ENCODE measurements around the gene SPACA6. TPM values are rescaled to one million over a fixed set of nuclear protein-coding genes. Genes with fewer than 3 reads are reported as not detected.
A peak's percentile ranks its signal among the peaks of the same experiment; 100 is the strongest.

SPACA6 gene
- total RNA-seq, 1 experiment from 2014 or later: 10.7 TPM

DNA sequence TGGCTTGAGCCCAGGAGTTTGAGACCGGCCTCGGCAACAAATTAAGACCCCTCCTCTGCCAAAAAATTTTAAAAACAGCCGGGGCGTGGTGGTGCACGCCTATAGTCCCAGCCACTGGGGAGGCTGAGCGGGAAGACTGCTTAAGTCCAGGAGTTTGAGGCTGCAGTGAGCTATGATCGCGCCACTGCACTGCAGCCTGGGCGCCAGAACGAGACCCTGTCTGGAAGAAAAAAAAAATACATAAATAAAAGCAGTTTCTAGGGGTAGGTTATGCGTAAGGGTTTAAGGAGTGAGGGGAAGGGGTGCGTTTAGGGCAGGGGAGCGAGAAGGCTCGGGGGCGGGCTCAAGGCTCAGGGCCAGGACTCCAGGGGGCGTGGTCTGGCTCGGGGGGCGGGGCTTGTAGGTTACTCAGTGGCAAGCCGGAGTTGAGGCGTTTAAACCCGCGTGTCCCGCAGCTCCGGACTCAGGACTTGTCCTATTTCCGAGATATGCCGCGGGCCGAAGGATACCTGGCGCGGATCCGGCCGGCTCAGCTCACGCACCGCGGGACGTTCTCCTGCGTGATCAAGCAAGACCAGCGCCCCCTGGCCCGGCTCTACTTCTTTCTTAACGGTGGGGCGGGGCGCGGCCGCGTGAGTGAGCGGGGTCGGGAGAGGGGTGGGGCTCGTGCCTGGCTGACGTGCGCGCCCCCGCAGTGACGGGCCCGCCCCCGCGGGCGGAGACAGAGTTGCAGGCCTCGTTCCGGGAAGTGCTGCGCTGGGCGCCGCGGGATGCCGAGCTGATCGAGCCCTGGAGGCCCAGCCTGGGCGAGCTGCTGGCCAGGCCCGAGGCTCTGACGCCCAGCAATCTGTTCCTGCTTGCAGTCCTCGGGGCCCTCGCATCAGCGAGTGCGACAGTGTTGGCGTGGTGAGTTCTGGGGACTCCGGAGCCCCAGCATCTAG lies 10.7 kb downstream of the SPACA6 start:
- peaks cover 6% of the 10 kb centered on the region; the same call in 1 of the 2 replicates for H3K4me1 ChIP-seq (replicated peaks)
- peak overlapping the region; percentile 50 for H3K27ac ChIP-seq
- no peaks in the 10 kb centered on the region for H3K9me3 ChIP-seq (replicated peaks)
- peak; percentile 95 for DNase-seq (ENCODE audit: low read depth in 1 of 2, low spot score in 2 of 2)
- peaks cover 74% of the 10 kb centered on the region for H3K36me3 ChIP-seq
- H3K27me3 ChIP-seq (replicated peaks): no peaks in the 10 kb centered on the region
- peak overlapping the region; percentile 50 for H3K4me3 ChIP-seq

DNA sequence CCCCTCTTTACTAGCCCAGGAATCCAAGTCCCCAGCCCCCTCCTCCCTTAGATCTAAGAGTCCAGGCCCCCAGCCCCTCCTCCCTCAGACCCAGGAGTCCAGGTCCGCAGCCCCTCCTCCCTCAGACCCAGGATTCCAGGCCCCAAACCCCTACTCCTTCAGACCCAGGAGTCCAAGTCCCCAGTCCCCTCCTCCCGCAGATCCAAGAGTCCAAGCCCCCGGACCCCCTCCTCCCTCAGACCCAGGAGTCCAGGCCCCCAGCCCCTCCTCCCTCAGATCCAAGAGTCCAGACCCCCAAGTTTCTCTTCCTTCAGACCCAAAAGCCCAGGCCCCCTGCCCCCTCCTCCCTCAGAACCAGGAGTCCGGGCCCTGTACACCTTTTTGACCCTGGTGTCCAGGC lies 11.5 kb downstream of the SPACA6 start:
- peak overlapping the region; percentile 50 for H3K27ac ChIP-seq
- H3K4me3 ChIP-seq: peak overlapping the region; percentile 50
- no peaks in the 10 kb centered on the region for H3K27me3 ChIP-seq (replicated peaks)
- H3K36me3 ChIP-seq: peaks cover 67% of the 10 kb centered on the region
- no peaks in the 10 kb centered on the region for H3K9me3 ChIP-seq (replicated peaks)
- no peak for DNase-seq (ENCODE audit: low read depth in 1 of 2, low spot score in 2 of 2)
- H3K4me1 ChIP-seq (replicated peaks): peaks cover 6% of the 10 kb centered on the region; the same call in 1 of the 2 replicates

DNA sequence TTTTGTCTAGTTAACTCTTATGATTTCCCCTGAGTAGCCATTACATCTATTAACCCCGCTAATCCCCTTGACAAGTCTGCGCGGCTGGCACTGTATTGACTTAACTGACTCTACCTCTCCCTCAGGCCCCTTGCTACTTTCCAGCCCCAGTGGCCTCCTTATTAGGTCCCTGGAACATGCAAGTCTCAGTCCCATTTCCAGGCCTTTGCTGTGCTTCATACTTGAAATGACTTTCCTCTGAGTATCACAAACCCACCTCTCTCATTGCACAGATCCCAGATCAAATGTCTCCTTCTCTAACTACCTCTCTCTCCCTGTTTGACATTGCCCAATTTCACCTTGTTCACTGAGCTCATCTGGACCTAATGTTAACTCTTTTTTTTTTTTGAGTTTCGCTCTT lies 13.2 kb downstream of the SPACA6 start:
- Histone ChIP-seq H3K9me3 (replicated peaks) (no peaks in the 10 kb centered on the region), H3K27ac (no peak overlapping the region), H3K27me3 (replicated peaks) (no peaks in the 10 kb centered on the region), H3K4me1 (replicated peaks) (peaks cover 6% of the 10 kb centered on the region; the same call in 1 of the 2 replicates), H3K36me3 (peaks cover 50% of the 10 kb centered on the region), H3K4me3 (no peak overlapping the region)
- no peak for DNase-seq (ENCODE audit: low read depth in 1 of 2, low spot score in 2 of 2)

DNA sequence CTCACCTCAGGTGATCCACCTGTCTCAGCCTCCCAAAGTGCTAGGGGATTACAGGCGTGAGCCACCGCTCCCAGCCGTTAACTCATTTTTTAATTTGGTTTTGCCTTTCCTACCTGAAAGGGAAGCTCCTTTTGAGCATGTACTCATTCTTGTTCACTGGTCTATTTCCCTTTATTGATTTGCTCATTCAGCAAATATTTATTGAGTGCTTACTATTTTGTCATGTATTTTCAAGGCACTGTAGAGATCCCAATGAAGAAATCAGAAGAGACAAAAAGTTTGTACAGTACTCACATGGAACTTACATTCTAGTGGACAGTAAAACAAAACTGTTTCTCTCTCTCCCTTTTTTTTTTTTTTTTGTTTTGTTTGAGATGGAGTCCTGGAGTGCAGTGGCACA lies 13.8 kb downstream of the SPACA6 start:
- H3K36me3 ChIP-seq: peaks cover 44% of the 10 kb centered on the region
- DNase-seq (ENCODE audit: low read depth in 1 of 2, low spot score in 2 of 2): no peak

DNA sequence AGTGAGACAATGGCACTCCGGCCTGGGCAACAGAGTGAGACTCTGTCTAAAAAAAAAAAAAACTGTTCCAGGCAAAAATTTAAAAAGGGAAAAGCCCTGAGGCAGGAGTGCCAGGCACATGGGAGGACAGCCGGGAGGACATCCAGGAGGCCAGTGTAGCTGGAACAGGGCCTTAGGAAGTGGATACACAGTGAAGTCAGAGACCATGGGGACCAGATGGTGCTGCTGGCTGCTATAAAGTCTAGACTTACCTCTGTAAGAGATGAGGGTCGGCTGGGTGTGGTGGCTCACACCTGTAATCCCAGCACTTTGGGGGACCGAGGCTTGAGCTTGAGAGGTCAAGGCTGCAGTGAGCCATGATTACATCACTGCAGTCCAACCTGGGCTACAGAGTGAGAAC lies 15.7 kb downstream of the SPACA6 start:
- no peak for DNase-seq (ENCODE audit: low read depth in 1 of 2, low spot score in 2 of 2)
- Histone ChIP-seq H3K36me3 (peaks cover 27% of the 10 kb centered on the region), H3K27me3 (replicated peaks) (no peaks in the 10 kb centered on the region), H3K9me3 (replicated peaks) (no peaks in the 10 kb centered on the region), H3K4me1 (replicated peaks) (peaks cover 6% of the 10 kb centered on the region; the same call in 1 of the 2 replicates), H3K27ac (no peak overlapping the region), H3K4me3 (no peak overlapping the region)

More for the DNA sequence above, 13.8 kb downstream of the SPACA6 start:
- Histone ChIP-seq H3K4me3 (no peak overlapping the region), H3K4me1 (replicated peaks) (peaks cover 6% of the 10 kb centered on the region; the same call in 1 of the 2 replicates), H3K27me3 (replicated peaks) (no peaks in the 10 kb centered on the region), H3K27ac (no peak overlapping the region), H3K9me3 (replicated peaks) (no peaks in the 10 kb centered on the region)

DNA sequence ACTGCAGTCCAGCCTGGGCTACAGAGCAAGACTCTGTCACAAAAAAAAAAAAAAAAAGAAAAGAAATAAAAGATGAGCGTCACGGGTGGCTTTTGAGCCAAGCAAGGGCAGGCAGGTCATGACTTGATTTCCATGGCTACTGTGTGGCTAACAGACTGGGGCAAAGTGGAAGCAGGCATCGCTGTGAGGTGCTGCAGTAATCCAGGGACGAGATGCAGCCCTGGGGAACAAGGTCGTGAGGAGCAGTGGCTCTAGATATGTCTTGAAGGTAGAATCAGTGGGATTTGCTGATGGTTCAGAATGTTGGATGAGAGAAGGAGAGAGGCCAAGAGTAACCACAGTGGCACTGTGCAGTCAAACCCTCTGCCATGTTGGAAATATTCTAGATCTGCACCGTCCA lies 16.4 kb downstream of the SPACA6 start:
- Histone ChIP-seq H3K4me1 (replicated peaks) (peaks cover 3% of the 10 kb centered on the region; the same call in 1 of the 2 replicates), H3K27me3 (replicated peaks) (no peaks in the 10 kb centered on the region), H3K36me3 (peaks cover 23% of the 10 kb centered on the region), H3K4me3 (no peak overlapping the region), H3K9me3 (replicated peaks) (no peaks in the 10 kb centered on the region), H3K27ac (no peak overlapping the region)
- no peak for DNase-seq (ENCODE audit: low read depth in 1 of 2, low spot score in 2 of 2)

DNA sequence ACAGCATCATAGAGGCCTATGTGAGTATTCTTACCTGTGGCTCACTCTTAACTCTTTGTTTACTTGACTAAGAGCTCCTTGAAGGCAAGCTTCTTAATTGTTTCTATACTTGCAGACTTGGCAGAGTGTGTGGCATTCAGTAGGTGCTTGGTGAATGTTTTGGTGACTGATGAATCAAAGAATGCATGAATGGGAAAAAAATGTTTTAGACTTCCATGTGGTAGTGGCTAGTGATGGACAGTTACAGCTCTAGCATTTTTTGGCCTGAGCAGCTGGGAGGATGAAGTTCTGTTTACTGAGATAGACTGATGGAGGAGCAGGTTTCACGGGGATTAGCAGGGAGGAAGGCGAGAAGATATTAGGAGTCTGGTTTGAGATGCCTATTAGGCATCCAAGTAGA lies 17.0 kb downstream of the SPACA6 start:
- peaks cover 18% of the 10 kb centered on the region for H3K36me3 ChIP-seq
- no peak overlapping the region for H3K4me3 ChIP-seq
- DNase-seq (ENCODE audit: low read depth in 1 of 2, low spot score in 2 of 2): no peak
- no peaks in the 10 kb centered on the region for H3K4me1 ChIP-seq (replicated peaks)
- no peak overlapping the region for H3K27ac ChIP-seq
- no peaks in the 10 kb centered on the region for H3K27me3 ChIP-seq (replicated peaks)
- H3K9me3 ChIP-seq (replicated peaks): no peaks in the 10 kb centered on the region

DNA sequence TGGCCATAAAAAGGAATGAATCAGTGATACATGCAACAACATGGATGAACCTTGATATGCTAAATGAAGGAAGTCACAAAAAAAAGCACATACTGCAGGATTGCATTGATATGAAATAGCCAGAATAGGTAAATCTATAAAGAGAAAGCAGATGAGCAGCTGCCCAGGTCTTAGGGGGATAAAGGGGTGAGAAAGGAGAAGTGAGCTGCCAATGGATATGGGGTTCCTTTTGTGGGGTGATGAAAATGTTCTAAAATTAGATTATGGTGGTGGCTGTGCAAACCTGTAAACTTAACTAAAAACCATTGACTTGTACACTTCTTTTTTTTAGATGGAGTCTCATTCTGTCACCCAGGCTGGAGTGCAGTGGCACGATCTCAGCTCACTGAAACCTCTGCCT lies 18.6 kb downstream of the SPACA6 start:
- Histone ChIP-seq H3K36me3 (peaks cover 3% of the 10 kb centered on the region), H3K4me3 (no peak overlapping the region), H3K4me1 (replicated peaks) (no peaks in the 10 kb centered on the region), H3K9me3 (replicated peaks) (no peaks in the 10 kb centered on the region), H3K27me3 (replicated peaks) (no peaks in the 10 kb centered on the region), H3K27ac (no peak overlapping the region)
- DNase-seq (ENCODE audit: low read depth in 1 of 2, low spot score in 2 of 2): no peak

DNA sequence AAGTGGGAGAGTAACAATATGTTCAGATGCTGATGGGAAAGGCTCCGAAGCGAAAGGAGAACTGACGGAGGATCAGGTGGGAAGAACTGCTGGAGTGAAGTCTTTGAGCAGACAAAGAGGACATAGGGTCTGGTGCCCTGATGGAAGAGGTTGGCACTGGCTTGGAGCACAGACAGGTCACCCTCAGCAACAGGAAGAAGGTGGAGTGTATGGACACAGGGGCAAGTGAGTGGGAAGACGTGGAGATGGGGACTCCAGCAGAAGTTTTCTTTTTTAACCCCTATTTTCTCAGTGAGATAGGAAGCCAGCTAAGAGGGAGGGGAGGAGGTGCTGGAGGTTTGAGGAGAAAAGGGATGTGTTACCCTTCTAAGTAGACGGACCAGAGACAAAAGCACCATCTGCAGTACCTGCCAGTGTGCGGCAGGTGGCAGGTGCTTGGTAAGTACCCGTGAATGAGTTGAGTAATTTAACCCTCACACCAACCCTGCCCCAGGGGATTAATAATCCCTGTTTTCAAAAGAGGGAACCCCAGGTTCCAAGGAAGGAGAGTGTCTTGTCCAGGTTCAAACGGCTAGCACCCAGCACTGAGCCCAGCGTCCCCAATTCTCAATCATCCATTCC lies 19.4 kb downstream of the SPACA6 start:
- no peak for DNase-seq (ENCODE audit: low read depth in 1 of 2, low spot score in 2 of 2)
- Histone ChIP-seq H3K36me3 (no peaks in the 10 kb centered on the region; the same call in 1 of the 2 replicates), H3K27ac (no peak overlapping the region), H3K9me3 (replicated peaks) (no peaks in the 10 kb centered on the region), H3K4me1 (replicated peaks) (no peaks in the 10 kb centered on the region), H3K4me3 (no peak overlapping the region), H3K27me3 (replicated peaks) (no peaks in the 10 kb centered on the region)

DNA sequence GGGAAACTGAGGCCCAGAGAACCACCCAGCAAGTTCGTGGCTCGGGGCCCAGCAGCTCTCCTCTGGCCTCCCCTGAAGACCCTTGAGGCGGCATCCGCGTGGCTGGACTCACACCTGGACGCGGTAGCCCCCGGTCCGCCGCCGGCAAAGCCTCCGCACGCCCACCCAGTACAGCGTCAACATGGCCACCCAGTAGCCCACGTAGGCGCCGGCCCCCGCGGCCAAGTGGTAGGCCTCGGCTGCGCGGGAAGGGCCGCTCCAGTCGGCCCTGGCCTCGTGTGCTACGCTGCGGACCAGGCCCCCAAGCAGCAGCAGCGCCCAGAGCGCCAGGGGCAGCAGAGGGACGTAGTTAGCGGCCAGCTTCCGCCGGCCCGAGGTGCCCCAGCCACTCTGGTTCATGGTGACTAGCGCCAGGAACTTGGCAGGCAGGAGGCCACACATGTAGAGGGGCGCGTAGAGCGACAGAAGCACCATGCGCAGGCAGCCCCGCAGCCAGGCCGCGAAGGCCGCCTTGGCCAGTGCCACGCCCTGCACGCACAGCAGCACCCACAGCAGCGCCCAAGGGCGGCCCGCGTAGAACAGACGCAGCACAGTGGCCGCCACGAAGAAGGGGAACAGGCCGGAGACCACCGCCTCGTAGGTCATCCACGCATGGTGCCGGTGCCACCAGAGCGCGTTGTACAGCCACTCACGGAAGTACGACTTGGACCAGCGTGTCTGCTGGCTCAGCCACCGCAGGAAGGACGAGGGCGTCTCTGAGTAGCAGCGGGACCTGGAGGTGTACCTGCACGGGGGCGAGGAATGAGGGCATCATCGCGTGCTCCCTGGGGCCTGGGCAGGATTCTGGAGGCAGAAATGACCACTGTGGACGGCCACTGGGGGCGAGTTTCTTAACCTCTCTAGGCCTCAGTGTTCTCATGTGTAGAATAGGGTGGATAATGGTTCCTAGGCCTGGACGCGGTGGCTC lies 20.5 kb downstream of the SPACA6 start:
- H3K4me3 ChIP-seq: no peak overlapping the region
- DNase-seq (ENCODE audit: low read depth in 1 of 2, low spot score in 2 of 2): no peak
- H3K4me1 ChIP-seq (replicated peaks): no peaks in the 10 kb centered on the region
- H3K27me3 ChIP-seq (replicated peaks): no peaks in the 10 kb centered on the region
- no peak overlapping the region for H3K27ac ChIP-seq
- no peaks in the 10 kb centered on the region for H3K36me3 ChIP-seq
- H3K9me3 ChIP-seq (replicated peaks): no peaks in the 10 kb centered on the region

DNA sequence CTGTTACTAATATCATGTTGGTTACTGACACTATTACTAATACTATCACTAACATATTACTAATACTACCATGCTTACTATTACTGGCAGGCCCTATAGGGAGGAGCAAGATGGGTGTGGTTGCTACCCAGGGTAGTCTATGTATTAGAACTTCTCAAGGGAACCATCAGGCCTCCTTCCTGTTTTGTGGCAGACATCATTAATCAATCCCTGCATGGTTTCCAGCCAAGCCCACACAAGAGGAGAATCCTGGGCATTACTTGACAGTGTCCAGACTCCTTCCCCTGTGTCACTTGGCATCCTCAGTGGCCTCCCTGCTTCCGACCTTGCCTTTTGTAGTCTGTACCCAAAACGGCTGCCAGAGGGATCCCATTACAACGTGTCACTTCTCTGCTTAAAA lies 21.7 kb downstream of the SPACA6 start:
- H3K27ac ChIP-seq: no peak overlapping the region
- DNase-seq (ENCODE audit: low read depth in 1 of 2, low spot score in 2 of 2): no peak
- no peaks in the 10 kb centered on the region for H3K4me1 ChIP-seq (replicated peaks)
- H3K9me3 ChIP-seq (replicated peaks): peaks cover 5% of the 10 kb centered on the region
- no peaks in the 10 kb centered on the region for H3K36me3 ChIP-seq
- no peak overlapping the region for H3K4me3 ChIP-seq
- no peaks in the 10 kb centered on the region for H3K27me3 ChIP-seq (replicated peaks)

DNA sequence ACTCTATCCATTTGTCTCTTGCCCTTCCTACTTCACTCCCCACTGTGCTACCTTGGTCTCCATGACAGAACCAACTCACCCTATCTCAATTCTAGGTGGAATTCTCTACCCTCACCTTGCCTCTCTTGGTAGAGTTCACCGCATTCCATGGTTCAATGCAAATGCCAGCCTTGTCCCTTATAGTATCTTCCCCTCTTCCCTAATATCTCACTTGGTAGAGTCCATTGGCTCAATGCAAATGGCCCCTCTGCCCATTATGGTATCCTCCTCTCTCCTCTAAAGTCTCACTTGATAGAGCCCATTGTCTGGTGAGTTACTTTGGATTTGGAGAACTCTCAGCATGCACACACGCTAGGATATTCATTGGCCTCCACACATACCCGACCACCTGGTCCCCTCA lies 22.7 kb downstream of the SPACA6 start:
- Histone ChIP-seq H3K27me3 (replicated peaks) (0 out of 2 replicates have a peak, but pooled peaks cover 2% of the 10 kb centered on the region), H3K9me3 (replicated peaks) (peaks cover 5% of the 10 kb centered on the region), H3K27ac (no peak overlapping the region), H3K4me1 (replicated peaks) (no peaks in the 10 kb centered on the region), H3K4me3 (no peak overlapping the region), H3K36me3 (no peaks in the 10 kb centered on the region)
- no peak for DNase-seq (ENCODE audit: low read depth in 1 of 2, low spot score in 2 of 2)

DNA sequence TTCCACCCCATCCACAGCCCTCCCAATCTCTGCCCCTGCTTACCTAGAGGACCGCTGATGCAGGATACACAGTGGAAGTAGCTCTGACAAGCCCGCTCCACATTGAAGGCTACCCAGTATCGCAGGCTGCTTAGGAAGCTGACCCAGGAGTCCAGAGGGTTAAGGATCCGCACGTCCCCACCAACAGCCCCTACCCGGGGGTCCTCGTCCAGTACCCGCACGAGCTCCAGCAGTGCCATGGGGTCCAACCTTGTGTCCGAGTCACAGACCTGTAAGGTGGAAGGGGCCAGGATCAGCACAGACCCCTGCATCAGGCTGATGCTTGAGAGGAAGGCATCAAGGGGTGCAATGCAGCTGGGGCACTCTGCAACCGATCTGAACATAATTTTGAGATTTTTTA lies 23.8 kb downstream of the SPACA6 start:
- H3K4me3 ChIP-seq: no peak overlapping the region
- DNase-seq (ENCODE audit: low read depth in 1 of 2, low spot score in 2 of 2): no peak
- no peak overlapping the region for H3K27ac ChIP-seq
- H3K36me3 ChIP-seq: no peaks in the 10 kb centered on the region
- H3K9me3 ChIP-seq (replicated peaks): peaks cover 5% of the 10 kb centered on the region
- peaks cover 5% of the 10 kb centered on the region; the same call in 1 of the 2 replicates for H3K27me3 ChIP-seq (replicated peaks)
- H3K4me1 ChIP-seq (replicated peaks): no peaks in the 10 kb centered on the region
